ENCODE results near the gene LRRC32.

Gene LRRC32

DNA sequence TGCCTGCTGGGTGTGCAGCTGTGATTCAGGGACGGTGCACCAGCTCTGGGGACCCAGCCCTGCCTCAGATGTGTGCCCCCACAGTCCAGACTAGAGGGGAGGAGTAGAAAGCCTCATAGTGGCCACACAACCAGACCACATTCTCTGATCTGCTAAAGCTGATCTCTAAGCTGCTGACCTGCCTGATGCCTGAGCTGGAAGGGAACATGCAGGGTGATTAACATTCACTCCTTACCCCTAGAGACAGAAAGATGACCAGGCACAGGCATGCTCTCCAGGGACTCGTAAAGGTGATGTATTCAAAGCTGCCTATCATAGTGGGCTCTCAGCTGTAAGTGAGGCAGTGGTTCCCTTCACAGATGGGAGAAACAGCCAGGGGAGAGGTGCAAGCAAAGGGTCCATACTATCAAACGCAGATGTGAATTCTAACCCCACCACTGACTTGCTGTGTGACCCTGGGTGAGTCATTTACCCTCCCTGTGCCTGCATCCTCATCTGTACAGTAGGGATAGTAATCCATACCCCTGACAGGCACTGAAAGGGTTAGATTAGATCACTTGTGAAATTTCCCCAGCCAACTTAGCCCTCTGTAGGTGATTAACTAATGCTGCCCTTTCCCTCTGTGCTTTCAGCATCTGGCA, 29.0 kb upstream of the LRRC32 start:
- no peak for DNase-seq

- DNase-seq, result no peak
Measured at GRCh38 chr11:76698321-76699043, 27.9 kb upstream of the LRRC32 start.

GRCh38 chr11:76696756-76697155, 26.2 kb upstream of the LRRC32 start:
- DNase-seq, result no peak

GRCh38 chr11:76695771-76696170, 25.2 kb upstream of the LRRC32 start:
- no peak for DNase-seq

DNA sequence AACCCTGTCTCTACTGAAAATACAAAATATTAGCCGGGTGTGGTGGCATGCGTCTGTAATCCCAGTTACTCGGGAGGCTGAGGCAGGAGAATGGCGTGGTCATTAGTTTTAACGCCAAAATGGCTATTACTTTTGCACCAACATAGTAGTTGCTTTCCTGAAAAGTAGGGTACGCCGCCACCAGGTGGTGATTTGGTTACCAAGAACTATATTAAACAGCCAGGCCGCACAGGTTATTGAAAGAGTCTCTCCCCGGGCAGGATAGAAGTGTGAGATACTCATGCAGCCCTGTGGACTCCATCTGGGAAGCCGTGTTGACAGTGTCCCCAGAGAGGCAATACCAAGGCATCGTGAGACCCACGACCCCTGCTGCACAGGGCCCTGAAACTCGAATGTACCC, 24.6 kb upstream of the LRRC32 start:
- DNase-seq, result no peak

DNA sequence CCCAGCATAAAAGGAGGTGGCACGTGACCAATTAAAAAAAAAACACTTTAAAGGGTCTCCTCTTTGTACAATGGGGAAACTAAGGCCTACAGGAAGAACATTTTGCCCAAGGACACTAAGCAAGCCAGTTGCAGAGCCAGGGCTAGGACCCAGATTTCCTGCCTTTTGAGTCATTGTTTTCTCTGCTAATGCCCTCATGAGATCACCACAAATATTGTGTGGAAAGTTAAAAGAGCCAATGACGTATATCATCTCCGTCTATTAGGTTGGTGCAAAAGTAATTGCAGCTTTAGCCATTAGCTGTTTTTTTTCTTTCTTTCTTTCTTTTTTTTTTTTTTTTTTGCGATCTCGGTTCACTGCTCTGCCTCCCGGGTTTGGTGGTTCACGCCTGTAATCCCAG, 24.1 kb upstream of the LRRC32 start:
- DNase-seq, result no peak

- DNase-seq, result no peak
Measured at GRCh38 chr11:76693806-76694205, 23.3 kb upstream of the LRRC32 start.

DNA sequence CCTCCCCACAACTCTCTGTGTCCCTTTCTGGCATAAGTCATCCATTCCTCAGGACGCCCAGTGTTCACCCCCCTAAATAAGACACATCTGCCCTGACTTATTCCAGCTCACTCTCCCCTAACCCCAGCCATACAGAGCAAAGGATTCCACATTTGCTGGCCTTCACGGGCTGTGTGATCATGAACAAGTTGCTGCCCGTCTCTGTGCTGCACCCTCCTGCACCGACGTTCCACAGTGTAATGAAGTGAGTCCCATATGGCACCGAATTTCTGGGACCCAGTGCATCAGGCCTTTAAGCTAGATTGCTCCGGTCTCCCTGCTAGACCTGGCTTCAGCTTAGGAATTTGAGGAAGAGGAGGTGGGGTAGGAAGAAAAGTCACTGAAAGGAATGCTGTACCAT, 22.4 kb upstream of the LRRC32 start:
- no peak for DNase-seq

DNA sequence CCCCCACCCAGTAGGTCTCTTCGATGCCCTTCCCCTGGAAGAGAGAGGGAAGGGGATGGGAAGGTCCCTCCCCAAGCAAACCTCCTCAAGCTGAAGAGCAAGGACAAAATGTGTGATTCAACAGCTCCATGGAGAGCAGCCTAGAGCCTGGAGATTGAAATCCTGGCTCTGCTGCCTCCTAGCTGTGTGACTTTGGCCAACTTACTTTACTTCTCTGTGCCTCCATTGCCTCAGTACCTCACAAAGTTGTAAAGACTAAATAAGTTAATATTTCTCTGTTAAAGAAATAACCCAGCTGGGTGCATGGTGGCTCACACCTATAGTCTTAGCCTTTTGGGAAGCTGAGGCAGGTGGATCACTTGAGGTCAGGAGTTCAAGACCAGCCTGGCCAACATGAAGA, 21.1 kb upstream of the LRRC32 start:
- no peak for DNase-seq

- DNase-seq, result peak in 1 of 2 donors; percentile 55
Measured at GRCh38 chr11:76690736-76691135, 20.2 kb upstream of the LRRC32 start.

GRCh38 chr11:76689313-76690260, 19.0 kb upstream of the LRRC32 start:
- no peak for DNase-seq

- no peak for DNase-seq
Measured at GRCh38 chr11:76688146-76688545, 17.6 kb upstream of the LRRC32 start.

DNA sequence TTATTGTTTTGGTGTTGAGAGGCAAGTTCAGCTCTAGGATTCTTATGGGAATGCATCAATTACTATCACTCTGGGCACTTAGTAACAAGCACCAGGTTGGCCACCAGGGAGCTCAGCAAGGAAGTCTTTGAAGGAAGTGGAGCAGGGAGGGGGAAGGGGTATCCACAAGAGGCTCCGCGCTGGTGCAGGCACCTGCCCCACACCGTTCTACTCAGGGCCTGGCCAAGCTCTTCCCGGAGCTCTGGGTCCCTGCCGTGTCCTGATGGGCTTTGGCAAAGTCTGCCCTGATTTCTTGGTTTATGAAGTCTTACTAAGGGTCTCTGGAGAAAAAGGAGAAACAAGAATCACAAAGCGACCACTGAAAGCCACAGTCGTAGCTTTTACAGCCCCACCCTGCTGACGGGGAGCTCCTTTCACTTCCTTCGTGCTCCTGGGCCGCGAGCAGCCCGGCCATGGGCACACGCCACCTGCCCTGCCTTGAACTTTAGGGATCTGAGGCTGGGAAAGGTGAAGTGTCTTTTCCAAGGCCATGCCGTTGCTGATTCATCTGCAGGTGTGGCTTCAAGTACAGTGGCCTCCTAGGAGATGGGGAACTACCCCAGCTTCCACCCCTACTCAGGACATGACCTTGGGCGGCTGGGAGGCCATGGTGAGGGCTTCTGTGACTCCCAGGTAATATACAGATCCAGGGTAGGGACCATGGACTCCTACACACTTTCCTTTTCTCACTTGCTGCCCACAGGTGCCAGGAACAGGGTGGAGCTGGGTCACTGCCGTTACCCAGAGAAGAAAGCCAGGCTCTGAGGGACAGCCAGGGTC, 15.9 kb upstream of the LRRC32 start:
- DNase-seq, result peak in 1 of 2 donors; percentile 35

DNA sequence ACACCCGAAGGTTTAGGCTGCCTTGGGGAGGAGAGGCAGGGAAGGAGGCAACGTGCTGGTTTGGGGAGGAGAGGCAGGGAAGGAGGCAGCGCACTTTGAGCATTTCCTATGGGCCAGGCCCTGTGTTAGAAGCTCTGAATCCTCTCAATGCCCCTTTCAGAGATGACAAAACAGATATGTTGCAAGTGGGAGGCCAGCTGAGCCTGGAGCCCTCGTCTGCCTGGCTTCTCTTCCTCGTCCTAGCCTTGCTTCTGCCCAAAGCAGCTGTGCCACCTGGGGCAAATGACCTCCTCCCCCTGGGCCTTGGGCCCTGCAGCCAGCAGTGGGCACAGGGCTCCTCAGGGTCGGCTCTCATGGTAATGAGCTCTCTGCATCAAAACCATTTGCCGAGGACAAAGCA, 15.3 kb upstream of the LRRC32 start:
- no peak for DNase-seq

DNA sequence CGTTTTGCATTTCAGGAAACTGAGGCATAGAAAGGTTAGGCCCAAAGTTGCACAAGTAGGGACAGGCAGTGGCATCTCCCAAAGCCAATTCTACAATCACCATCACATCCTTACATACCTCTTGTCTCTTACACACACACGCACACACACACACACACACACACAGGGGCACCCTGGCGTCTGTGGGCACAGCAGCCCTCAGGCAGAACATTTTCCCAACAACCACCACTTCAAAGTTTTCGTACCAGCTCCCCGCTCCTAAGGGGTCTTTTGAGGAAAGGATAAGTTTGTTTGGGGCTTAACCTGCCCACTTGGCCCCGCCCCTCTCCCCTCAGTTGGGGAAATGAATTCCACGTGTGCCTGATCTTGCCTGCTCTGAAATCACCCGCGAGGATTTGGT, 14.7 kb upstream of the LRRC32 start:
- DNase-seq, result no peak

GRCh38 chr11:76684516-76684915, 14.0 kb upstream of the LRRC32 start:
- DNase-seq, result no peak

GRCh38 chr11:76683161-76684095, 12.9 kb upstream of the LRRC32 start:
- DNase-seq, result no peak

- no peak for DNase-seq
Measured at GRCh38 chr11:76682684-76683083, 12.1 kb upstream of the LRRC32 start.

DNA sequence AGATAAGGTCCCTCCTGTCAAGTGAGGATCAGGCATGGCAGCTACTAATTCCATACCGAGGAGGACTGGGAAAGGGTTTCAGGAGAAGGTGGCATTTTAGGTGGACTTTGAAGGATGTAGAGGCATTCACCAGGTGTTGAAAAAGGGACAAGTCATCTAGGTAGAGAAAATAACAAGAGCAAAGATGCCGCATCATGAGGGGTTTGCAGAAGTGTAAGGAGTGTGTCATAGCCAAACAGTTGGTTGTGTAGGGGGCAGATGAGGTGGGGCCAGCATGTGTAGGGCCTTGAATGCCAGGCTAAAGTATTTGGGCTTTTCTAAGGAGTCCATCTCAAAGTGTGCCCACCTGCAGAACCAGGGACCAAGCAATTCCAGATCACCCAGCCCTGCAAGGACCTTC, 11.6 kb upstream of the LRRC32 start:
- DNase-seq, result no peak

DNA sequence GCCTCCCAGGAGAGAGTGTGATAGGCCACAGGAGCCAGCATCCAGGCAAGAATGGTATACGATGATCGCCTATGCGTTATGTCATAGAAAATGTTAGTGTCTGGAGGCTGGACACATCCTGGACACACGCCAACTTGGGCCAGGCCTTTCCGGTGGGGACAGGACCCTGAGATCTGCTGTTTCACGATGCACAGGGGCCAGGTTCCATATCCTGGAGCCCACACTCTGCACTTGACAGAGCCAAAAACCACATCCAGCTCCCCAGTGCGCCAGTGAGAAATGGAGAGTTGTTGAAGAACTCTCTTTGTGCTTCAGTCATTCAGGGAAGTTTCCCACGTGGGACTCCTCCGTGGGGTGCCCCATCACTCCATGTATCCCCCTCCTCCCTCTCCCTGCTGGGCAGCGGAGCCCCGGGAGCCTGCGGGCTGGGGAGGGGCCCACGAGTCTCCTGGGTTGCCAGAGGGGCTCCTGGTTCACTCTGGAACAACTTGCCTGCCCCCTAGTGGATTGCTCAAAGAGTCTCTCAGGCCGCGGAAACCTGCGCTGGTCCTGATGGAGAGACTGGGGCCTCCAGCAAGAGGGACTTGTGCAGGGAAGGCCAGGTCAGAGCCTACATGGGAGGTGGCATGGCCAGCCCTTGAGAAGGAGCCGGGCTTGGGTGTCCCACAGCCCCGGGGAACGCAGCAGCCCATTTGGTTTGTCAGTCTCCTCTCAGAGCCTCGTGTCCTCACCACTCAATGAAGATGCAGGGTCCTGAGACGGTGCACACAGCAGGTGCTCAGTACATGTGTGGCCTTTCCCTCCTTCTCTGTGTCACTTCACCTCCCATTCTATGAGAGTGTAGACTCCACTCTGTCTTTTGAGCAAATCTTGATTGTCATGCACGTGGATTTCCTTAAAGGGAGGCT, 10.2 kb upstream of the LRRC32 start:
- DNase-seq, result peak; percentile 64
